IMR-90 (cell line): ENCODE measurements around the gene OXSR1. TPM values are rescaled to one million over a fixed set of nuclear protein-coding genes. Genes with fewer than 3 reads are reported as not detected.

Experiments
- ATAC-seq: fragments of 200-7000 bp; cut with Tn5 transposase; 2 replicates; pipeline ENCODE4 v1.9.1; 2020; ENCODE audit warnings: low read depth, mild to moderate bottlenecking, moderate library complexity
- BruUV-seq: library from RNA; stranded (reverse); fragments of 400-500 nt; replicated peaks from 2 replicates; lab custom pipeline; 2021; lab: Mats Ljungman, UMichigan
- CTCF ChIA-PET: fragments of 300-600 bp; formaldehyde crosslinking; extraction: SDS; loops from one replicate; lab custom pipeline; 2021; ENCODE audit warnings: antibody characterized with exemption; lab: Yijun Ruan, JAX
- POLR2A ChIA-PET: fragments of 300-600 bp; sonication (Branson Sonifier 250); formaldehyde crosslinking; loops from one replicate; lab custom pipeline; 2022; ENCODE audit warnings: antibody characterized with exemption; ENCODE audit not compliant: unreplicated experiment; lab: Charles Lee
- DNase-seq: peaks from one replicate; pipeline ENCODE4 v3.0.0; 2013
- H2AFZ ChIP-seq: replicated peaks from 2 replicates; pipeline ENCODE3; 2013; ENCODE audit warnings: low read length, mild to moderate bottlenecking; ENCODE audit not compliant: poor library complexity
- H2AK5ac ChIP-seq: 2 replicates; pipeline ENCODE4 v1.6.1; 2013; ENCODE audit warnings: low read depth, low read length, inconsistent platforms
- H2AK9ac ChIP-seq: replicated peaks from 2 replicates; pipeline ENCODE3; 2013; ENCODE audit warnings: mild to moderate bottlenecking, low read depth, low read length, moderate library complexity; ENCODE audit not compliant: poor library complexity
- H2BK120ac ChIP-seq: 2 replicates; pipeline ENCODE4 v1.6.1; 2013; ENCODE audit warnings: low read depth, low read length, inconsistent platforms
- H2BK15ac ChIP-seq: 3 replicates; pipeline ENCODE4 v1.6.1; 2013; ENCODE audit warnings: low read depth, low read length, inconsistent platforms
- H2BK20ac ChIP-seq: 2 replicates; pipeline ENCODE4 v1.6.1; 2013; ENCODE audit warnings: low read depth, mild to moderate bottlenecking, inconsistent platforms, low read length, moderate library complexity
- H2BK5ac ChIP-seq: 2 replicates; pipeline ENCODE4 v1.6.1; 2013; ENCODE audit warnings: mild to moderate bottlenecking, low read depth, low read length, inconsistent platforms; ENCODE audit not compliant: poor library complexity, severe bottlenecking
- H3K14ac ChIP-seq: replicated peaks from 2 replicates; pipeline ENCODE4 v1.6.1; 2013; ENCODE audit warnings: low read depth, low read length, inconsistent platforms
- H3K18ac ChIP-seq: 2 replicates; pipeline ENCODE4 v1.6.1; 2013; ENCODE audit warnings: low read depth, low read length, control low read depth
- H3K23ac ChIP-seq: 2 replicates; pipeline ENCODE4 v1.6.1; 2013; ENCODE audit warnings: low read depth, low read length, inconsistent platforms
- H3K27ac ChIP-seq: 2 replicates; pipeline ENCODE4 v1.5.1; 2013; ENCODE audit warnings: mild to moderate bottlenecking, control low read depth, low read length; ENCODE audit not compliant: insufficient read depth
- H3K27me3 ChIP-seq: 2 replicates; pipeline ENCODE4 v1.6.1; 2013; ENCODE audit warnings: low read length; ENCODE audit not compliant: control insufficient read depth, insufficient read depth
- H3K36me3 ChIP-seq: 2 replicates; pipeline ENCODE4 v1.6.1; 2013; ENCODE audit warnings: low read length, mixed read lengths; ENCODE audit not compliant: control insufficient read depth, insufficient read depth
- H3K4ac ChIP-seq: 2 replicates; pipeline ENCODE4 v1.6.1; 2013; ENCODE audit warnings: low read depth, low read length, inconsistent platforms
- H3K4me1 ChIP-seq: 2 replicates; pipeline ENCODE4 v1.6.1; 2013; ENCODE audit warnings: low read length, mixed read lengths; ENCODE audit not compliant: control insufficient read depth, insufficient read depth
- H3K4me2 ChIP-seq: 2 replicates; pipeline ENCODE4 v1.6.1; 2013; ENCODE audit warnings: low read depth, mild to moderate bottlenecking, control low read depth, low read length, moderate library complexity
- H3K4me3 ChIP-seq: 2 replicates; pipeline ENCODE4 v1.5.1; 2013; ENCODE audit warnings: low read depth, mild to moderate bottlenecking, control low read depth, low read length, moderate library complexity; ENCODE audit not compliant: insufficient read depth
- H3K56ac ChIP-seq: 2 replicates; pipeline ENCODE4 v1.6.1; 2013; ENCODE audit warnings: low read length, inconsistent platforms; ENCODE audit not compliant: insufficient read depth; ENCODE audit errors: extremely low read depth
- H3K79me1 ChIP-seq, 2 experiments: 2 replicates each; pipeline ENCODE4 v1.6.1; 2013; ENCODE audit warnings: low read length in 2 of 2, inconsistent platforms in 1 of 2, low read depth in 1 of 2
- H3K9ac ChIP-seq: 2 replicates; pipeline ENCODE4 v1.6.1; 2013; ENCODE audit warnings: low read depth, low read length, control low read depth
- H3K9me1 ChIP-seq: 2 replicates; pipeline ENCODE4 v1.6.1; 2013; ENCODE audit warnings: low read length, inconsistent platforms; ENCODE audit not compliant: insufficient read depth
- H3K9me3 ChIP-seq: 2 replicates; pipeline ENCODE4 v1.6.1; 2013; ENCODE audit warnings: low read length; ENCODE audit not compliant: control insufficient read depth, insufficient read depth
- H4K20me1 ChIP-seq: 2 replicates; pipeline ENCODE4 v1.6.1; 2013; ENCODE audit warnings: low read length, inconsistent platforms; ENCODE audit not compliant: insufficient read depth
- H4K5ac ChIP-seq: 2 replicates; pipeline ENCODE4 v1.6.1; 2013; ENCODE audit warnings: mild to moderate bottlenecking, low read depth, low read length, control low read depth
- H4K8ac ChIP-seq, 2 experiments: 2 replicates each; pipeline ENCODE4 v1.6.1; 2013; ENCODE audit warnings: low read depth in 2 of 2, low read length in 2 of 2, control low read depth in 1 of 2, inconsistent platforms in 1 of 2
- H4K91ac ChIP-seq: 2 replicates; pipeline ENCODE4 v1.6.1; 2013; ENCODE audit warnings: low read depth, low read length, inconsistent platforms; ENCODE audit not compliant: insufficient read depth
- BHLHE40 ChIP-seq: fragments of 150-350 bp; IDR thresholded peaks from 2 replicates; pipeline ENCODE4 v1.6.1; 2016; ENCODE audit warnings: mild to moderate bottlenecking, low read depth, low read length
- CEBPB ChIP-seq: IDR thresholded peaks from 2 replicates; pipeline ENCODE4 v1.6.1; 2012; ENCODE audit warnings: low read depth, low read length, improper control_type of control experiment
- CHD1 ChIP-seq: IDR thresholded peaks from 2 replicates; pipeline ENCODE4 v1.6.1; 2012; ENCODE audit warnings: low read depth, low read length, improper control_type of control experiment
- CTCF ChIP-seq: conservative IDR thresholded peaks from 2 replicates; pipeline ENCODE4 v1.5.1; 2012; ENCODE audit warnings: mild to moderate bottlenecking, low read depth, low read length, improper control_type of control experiment
- FOS ChIP-seq: fragments of 150-350 bp; IDR thresholded peaks from 2 replicates; pipeline ENCODE4 v1.6.1; 2016; ENCODE audit warnings: low read depth, low read length
- MAFK ChIP-seq: IDR thresholded peaks from 2 replicates; pipeline ENCODE4 v1.6.1; 2012; ENCODE audit warnings: low read depth, low read length, improper control_type of control experiment
- MAZ ChIP-seq: IDR thresholded peaks from 2 replicates; pipeline ENCODE4 v1.6.1; 2012; ENCODE audit warnings: low read depth, mild to moderate bottlenecking, low read length, improper control_type of control experiment, moderate library complexity, borderline replicate concordance
- MXI1 ChIP-seq: IDR thresholded peaks from 2 replicates; pipeline ENCODE4 v1.6.1; 2012; ENCODE audit warnings: low read depth, mild to moderate bottlenecking, low read length, moderate library complexity, borderline replicate concordance
- NFE2L2 ChIP-seq: fragments of 150-350 bp; IDR thresholded peaks from 2 replicates; pipeline ENCODE4 v1.6.1; 2016; ENCODE audit warnings: low read depth, mild to moderate bottlenecking, low read length
- POLR2A ChIP-seq: IDR thresholded peaks from 2 replicates; pipeline ENCODE4 v1.6.1; 2012; ENCODE audit warnings: mild to moderate bottlenecking, low read depth, low read length
- RAD21 ChIP-seq: IDR thresholded peaks from 2 replicates; pipeline ENCODE4 v1.6.1; 2012; ENCODE audit warnings: low read length, improper control_type of control experiment
- RCOR1 ChIP-seq: IDR thresholded peaks from 2 replicates; pipeline ENCODE4 v1.6.1; 2012; ENCODE audit warnings: mild to moderate bottlenecking, low read length, improper control_type of control experiment; ENCODE audit not compliant: insufficient replicate concordance
- RFX5 ChIP-seq: IDR thresholded peaks from 2 replicates; pipeline ENCODE4 v1.8.0; 2012; ENCODE audit warnings: low read depth, mild to moderate bottlenecking, low read length, moderate library complexity
- SMC3 ChIP-seq: fragments of 150-350 bp; IDR thresholded peaks from 2 replicates; pipeline ENCODE4 v1.6.1; 2016; ENCODE audit warnings: low read depth, mild to moderate bottlenecking, antibody characterized with exemption, low read length, moderate library complexity
- WGBS, 2 experiments: methylation state at CpG; one replicate each; pipeline versions ENCODE4 v1.1.5 to v1.1.7; 2013; ENCODE audit warnings: missing lambda C conversion rate in 2 of 2; ENCODE audit not compliant: insufficient read length in 1 of 2; ENCODE audit errors: extremely low coverage in 2 of 2; 5-methylcytosine and 5-hydroxymethylcytosine counted together
- dilution Hi-C: fragments of 300-500 bp; cut with HindIII; formaldehyde crosslinking; loops from one replicate; pipeline ENCODE4 v1.14.3; 2018; ENCODE audit warnings: low sequenced_read_pairs; ENCODE audit not compliant: unreplicated experiment
- in situ Hi-C: fragments of 300-500 bp; cut with MboI; formaldehyde crosslinking; loops from 3 replicates; pipeline ENCODE4 v1.14.3; 2019; ENCODE audit warnings: low sequenced_read_pairs, inconsistent platforms, mixed read lengths
- intact Hi-C: fragments of 100-400 bp; cut with micrococcal nuclease; formaldehyde crosslinking; loops from 2 replicates; pipeline ENCODE4 v1.10.0; 2022
- polyA plus RNA-seq, 3 experiments: library from polyadenylated mRNA; depleted of rRNA; stranded (reverse); fragments of >200 nt; gene quantifications; 2 replicates each; pipeline ENCODE4 v1.2.3, GENCODE V29; 2012; ENCODE audit warnings: low replicate concordance in 1 of 3
- total RNA-seq: library from RNA; depleted of rRNA; stranded (reverse); fragments of >200 nt; gene quantifications from 2 replicates; pipeline ENCODE4 v1.2.3, GENCODE V29; 2012
- TF ChIP-seq, protein P1 (sequence below): fragments of 150-350 bp; IDR thresholded peaks from 2 replicates; pipeline ENCODE4 v1.6.1; 2017; ENCODE audit warnings: mild to moderate bottlenecking, antibody characterized with exemption, low read length, low read depth
- TF ChIP-seq, protein P2 (sequence below): fragments of 150-350 bp; IDR thresholded peaks from 2 replicates; pipeline ENCODE4 v1.6.1; 2016; ENCODE audit warnings: low read depth, mild to moderate bottlenecking, low read length, moderate library complexity, borderline replicate concordance

The OXSR1 gene
- total and polyA plus RNA-seq, 2 of the 4 experiments (the other 2 are of a cell fraction) = 32.9 to 37.6 TPM

DNA sequence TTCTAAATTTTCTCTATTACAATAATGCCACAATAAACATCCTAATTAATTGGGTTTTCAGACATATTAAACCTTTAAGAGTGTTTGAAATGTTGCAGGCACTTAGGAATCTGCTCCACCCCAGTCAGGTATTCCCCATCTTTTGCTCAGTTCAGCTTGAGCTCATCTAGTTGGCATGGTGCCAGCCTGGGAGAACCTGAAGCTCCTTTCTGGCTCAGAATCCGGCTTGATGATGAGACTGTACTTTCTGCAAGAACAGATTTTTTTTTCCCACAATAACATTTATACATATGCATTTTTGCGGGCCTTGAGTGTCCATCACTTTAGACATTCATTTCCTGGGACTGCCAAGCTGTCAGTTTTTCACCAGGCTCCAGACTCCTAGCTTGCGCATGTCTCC, 7.7 kb upstream of the OXSR1 start:
- in situ Hi-C loops = no loop called here
- Histone ChIP-seq H3K18ac (no peak overlapping the region), H3K56ac (no peak overlapping the region), H2BK5ac (no peak overlapping the region), H2AK9ac (no peak overlapping the region), H3K4me1 (no peaks in the 10 kb centered on the region), H3K9ac (no peak overlapping the region), H3K23ac (no peak overlapping the region), H4K20me1 (no peaks in the 10 kb centered on the region), H4K91ac (no peak overlapping the region), H2AK5ac (no peak overlapping the region), H3K14ac (no peak overlapping the region), H3K4me2 (no peak overlapping the region), H2BK120ac (no peak overlapping the region), H3K9me1 (no peaks in the 10 kb centered on the region), H2BK15ac (no peak overlapping the region), H3K79me1 (no peaks in the 10 kb centered on the region), H3K27ac (no peak overlapping the region), H4K8ac (no peak overlapping the region), H3K4me3 (no peak overlapping the region), H3K36me3 (no peaks in the 10 kb centered on the region), H3K4ac (no peak overlapping the region), H2BK20ac (no peak overlapping the region), H2AFZ (no peak overlapping the region), H3K27me3 (no peaks in the 10 kb centered on the region), H4K5ac (no peak overlapping the region), H3K9me3 (no peaks in the 10 kb centered on the region)
- CTCF ChIA-PET = no interaction called here
- WGBS, 2 experiments = 57% methylated on average over 1 of the region's 3 CpGs; no CpG with 5 or more reads in 1 of the 2 experiments
- intact Hi-C loops = no loop called here
- DNase-seq = no peak
- dilution Hi-C loops = no loop called here
- BruUV-seq = no TSS peak
- no peak for ATAC-seq
- TF ChIP-seq RFX5 (no peak), BHLHE40 (no peak), SMC3 (no peak), NFE2L2 (no peak), MXI1 (no peak), CTCF (no peak), FOS (no peak), MAFK (no peak), POLR2A (no peak), CHD1 (no peak), CEBPB (no peak), RAD21 (no peak), MAZ (no peak), RCOR1 (no peak)
- TF ChIP-seq, protein P1, sequence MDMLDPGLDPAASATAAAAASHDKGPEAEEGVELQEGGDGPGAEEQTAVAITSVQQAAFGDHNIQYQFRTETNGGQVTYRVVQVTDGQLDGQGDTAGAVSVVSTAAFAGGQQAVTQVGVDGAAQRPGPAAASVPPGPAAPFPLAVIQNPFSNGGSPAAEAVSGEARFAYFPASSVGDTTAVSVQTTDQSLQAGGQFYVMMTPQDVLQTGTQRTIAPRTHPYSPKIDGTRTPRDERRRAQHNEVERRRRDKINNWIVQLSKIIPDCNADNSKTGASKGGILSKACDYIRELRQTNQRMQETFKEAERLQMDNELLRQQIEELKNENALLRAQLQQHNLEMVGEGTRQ = no peak
- TF ChIP-seq, protein P2, sequence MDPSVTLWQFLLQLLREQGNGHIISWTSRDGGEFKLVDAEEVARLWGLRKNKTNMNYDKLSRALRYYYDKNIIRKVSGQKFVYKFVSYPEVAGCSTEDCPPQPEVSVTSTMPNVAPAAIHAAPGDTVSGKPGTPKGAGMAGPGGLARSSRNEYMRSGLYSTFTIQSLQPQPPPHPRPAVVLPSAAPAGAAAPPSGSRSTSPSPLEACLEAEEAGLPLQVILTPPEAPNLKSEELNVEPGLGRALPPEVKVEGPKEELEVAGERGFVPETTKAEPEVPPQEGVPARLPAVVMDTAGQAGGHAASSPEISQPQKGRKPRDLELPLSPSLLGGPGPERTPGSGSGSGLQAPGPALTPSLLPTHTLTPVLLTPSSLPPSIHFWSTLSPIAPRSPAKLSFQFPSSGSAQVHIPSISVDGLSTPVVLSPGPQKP = no peak
- POLR2A ChIA-PET = interaction anchor here (0.5 to 1.0 kb wide), 2 partner anchors 20 to 221 kb away, joined by 3 to 6 read pairs; partner anchors contain the start of gene ACAA1
